Fibroblast of lung (primary cell): Measurements from ENCODE around the gene DMBX1.

Experiments used
- CTCF ChIP-seq, 2 donors: IDR thresholded peaks in 1 of 2; conservative IDR thresholded peaks in 1 of 2; 1 replicate in 1 of 2; 2 replicates in 1 of 2; pipeline ENCODE4 v1.5.1; 2011 to 2012; ENCODE audit warnings: low read length in 2 of 2, control low read depth in 1 of 2, inconsistent platforms in 1 of 2, low read depth in 1 of 2, mild to moderate bottlenecking in 1 of 2
- EZH2 ChIP-seq: IDR thresholded peaks from 2 replicates; pipeline ENCODE4 v1.5.1; 2012; ENCODE audit warnings: low read length, control low read depth, mild to moderate bottlenecking; ENCODE audit errors: missing control alignments

GRCh38 chr1:46513536-46513935 lies 23.9 kb downstream of the DMBX1 start:
- TF ChIP-seq CTCF (conservative IDR thresholded peaks at IDR 0.05 in 1 of 2, IDR thresholded peaks at IDR 0.05 in 1 of 2; ENCODE audit: low read depth in 1 of 2, low read length in 2 of 2) (no peak), EZH2 (no peak)
